HG03066 (cell line): ENCODE measurements around the gene DNAJC28.
"Not testable (repeated sequence)": the region's sequence is repeated elsewhere in the genome, so short reads cannot be mapped to it uniquely, and the experiment has no call there.

Source experiments
- ATAC-seq: cut with Tn5 transposase; IDR thresholded peaks from one replicate; pipeline ENCODE4 v1.9.1; 2021; ENCODE audit warnings: low read depth; ENCODE audit not compliant: unreplicated experiment

DNAJC28 gene

DNA sequence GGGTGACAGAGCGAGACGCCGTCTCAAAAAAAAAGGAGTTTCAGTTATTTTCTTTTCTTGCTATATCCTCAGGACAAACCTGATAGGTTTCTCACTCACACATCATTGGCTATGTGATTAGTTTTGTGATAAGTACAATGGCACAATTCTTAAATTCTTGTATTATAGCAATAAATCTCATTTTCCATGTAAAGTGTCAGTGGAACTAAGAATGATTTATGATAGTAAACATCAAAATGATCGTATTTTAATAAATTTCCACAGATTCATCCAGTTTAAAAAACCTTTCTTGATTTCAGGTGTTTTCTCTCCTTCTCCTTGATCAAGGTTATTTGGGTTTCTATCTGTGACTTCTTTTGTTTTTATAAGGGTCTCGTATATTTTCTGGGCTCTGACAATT lies 3.5 kb downstream of the DNAJC28 start:
- ATAC-seq = no peak

DNA sequence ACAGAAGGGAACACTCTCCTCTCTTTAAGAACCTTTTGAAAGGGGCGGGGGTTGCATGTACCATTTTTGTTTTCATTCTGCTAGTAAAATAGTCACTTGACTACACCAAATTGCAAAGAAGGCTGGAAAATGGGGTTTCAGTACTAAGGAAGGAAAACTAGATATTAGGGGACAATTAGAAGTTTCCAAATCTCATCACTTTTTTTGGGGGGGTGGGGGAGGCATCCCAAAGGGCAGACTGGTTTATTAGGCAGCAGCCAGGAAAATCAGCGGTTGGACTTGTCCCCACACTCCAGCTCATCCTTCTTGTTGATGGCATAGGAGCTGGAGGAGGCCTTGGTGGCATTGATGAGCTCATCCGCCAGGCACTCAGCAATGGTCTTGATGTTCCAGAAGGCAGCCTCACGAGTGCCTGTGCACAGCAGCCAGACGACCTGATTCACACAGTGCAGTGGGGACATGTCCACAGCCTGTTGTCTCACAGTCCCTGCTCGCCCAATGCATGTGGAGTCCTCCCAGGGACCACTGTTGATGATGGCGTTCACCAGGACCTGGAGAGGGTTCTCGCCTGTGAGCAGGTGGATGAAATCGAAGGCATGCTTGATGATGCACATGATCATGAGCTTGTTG lies 10.1 kb downstream of the DNAJC28 start:
- no peak for ATAC-seq

DNA sequence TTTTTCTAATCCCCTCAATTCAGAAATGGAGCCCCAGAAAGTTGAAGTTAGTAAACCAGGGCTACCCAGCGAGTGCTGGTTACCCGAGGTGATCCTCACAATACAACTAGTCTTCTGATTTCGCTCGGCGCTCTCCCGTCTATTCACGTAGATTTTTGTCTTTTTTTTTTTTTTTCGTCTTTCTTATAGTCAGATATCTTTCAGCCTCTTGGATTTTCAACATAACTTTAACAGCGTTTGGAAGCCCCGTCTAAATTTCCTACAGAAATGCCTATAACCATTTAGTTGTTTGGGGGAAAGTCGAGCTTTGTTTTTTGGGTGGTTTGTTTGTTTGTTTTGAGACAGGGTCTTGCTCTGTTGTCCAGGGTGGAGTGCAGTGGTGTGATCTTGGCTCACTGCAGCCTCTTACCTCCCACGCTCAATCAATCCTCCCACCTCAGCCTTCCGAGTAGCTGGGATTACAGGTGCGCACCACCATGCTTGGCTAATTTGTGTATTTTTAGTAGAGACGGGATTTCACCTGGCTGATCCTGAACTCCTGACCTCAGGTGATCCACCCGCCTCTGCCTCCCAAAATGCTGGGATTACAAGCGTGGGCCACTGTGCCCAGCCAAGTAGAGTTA lies 10.9 kb downstream of the DNAJC28 start:
- no peak for ATAC-seq

DNA sequence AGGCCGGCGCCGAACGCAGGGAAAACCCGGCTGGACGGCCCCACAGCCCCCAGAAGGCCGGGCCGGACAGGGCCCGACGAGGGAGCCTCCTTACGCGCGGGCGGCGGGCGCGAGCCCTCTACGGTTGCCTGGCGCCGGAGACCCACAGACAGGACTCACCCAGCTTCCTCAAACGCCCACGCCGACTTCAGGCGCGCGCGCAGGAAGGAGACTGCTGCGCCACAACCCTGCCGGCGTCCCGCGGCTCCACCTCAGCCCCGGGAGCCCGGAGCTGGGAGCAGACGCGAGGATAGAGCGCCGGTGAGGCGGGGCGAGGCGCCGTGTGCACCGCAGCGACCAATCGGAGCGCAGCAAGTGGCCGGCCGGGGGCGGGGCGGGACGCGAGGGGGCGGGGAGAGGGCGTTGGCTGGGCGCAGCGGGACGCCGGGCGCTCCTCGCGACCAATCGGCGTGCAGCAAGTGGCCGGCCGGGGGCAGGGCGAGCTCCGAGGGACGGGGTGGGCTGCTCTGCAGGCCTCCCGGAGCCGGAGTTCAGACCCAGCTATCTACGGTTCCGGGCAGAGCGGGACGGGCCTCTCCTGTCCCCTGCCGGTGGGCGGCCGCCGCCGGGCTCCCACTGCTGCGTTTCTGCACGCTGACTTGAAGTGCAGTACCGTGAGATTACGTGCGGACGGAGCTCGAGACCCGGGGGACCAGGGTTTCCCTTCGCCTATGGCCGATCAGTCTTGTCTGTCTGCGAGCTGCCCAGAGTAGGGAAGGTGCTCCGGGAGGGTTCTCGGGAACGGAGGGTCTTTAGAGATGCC lies 11.6 kb downstream of the DNAJC28 start, which contains the start of gene TMEM50B:
Gene TMEM50B (minus strand): TSS at position 296 of the 802 bp plus-strand sequence. CDS start 11,089 bp downstream, outside the sequence.
- peak; percentile 85 for ATAC-seq

DNA sequence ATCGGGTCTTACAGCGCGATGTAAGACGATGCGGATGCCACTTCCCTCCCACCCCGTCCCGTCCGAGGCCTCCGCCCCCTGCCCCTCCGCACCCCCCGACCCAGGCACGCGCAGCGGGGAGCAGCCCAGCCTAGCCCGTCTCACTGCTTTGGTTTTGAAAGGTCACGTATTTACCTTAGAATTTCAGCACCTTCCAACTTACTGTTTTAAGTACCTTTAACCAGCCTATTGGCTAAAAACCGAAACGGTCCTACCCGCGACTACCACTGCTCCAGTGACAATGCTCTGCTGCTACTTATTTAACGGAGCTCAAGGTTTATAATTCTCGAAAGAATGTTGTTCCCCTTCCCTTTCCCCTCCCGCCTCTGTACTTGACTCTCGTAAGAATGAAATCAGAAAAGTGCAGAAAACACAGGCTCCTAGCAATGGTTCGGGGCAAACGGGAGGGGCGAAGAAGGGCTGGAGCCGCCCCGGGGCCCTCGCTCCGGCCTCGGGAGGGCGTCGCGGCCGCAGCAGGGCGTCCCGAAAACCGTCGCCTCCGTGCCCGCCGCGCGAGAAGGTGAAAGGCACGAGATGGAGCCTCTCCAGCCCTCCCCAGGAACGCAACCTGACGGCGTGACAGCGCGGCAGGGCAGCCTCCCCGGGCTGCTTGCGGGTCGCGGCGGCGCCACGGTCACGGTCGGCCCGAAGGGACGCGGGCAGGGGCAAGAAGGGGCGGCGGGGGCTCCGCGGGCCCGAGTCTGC lies 12.4 kb downstream of the DNAJC28 start:
- ATAC-seq = peak; percentile 32

DNA sequence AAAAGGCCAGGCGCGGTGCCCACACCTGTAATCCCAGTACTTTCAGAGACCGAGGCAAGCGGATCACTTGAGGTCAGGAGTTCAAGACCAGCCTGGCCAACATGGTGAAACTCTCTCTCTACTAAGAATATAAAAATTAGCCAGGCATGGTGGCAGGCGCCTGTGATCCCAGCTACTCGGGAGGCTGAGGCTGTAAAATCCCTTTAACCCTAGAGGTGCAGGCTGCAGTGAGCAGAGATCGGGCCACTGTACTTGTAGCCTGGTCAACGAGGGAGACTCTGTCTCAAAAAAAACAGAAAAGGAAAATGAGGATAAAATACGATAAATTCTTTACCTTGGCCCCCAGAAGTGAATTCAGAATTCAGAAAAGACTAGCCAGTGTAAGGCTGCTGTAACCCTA lies 13.3 kb downstream of the DNAJC28 start:
- ATAC-seq = no peak

DNA sequence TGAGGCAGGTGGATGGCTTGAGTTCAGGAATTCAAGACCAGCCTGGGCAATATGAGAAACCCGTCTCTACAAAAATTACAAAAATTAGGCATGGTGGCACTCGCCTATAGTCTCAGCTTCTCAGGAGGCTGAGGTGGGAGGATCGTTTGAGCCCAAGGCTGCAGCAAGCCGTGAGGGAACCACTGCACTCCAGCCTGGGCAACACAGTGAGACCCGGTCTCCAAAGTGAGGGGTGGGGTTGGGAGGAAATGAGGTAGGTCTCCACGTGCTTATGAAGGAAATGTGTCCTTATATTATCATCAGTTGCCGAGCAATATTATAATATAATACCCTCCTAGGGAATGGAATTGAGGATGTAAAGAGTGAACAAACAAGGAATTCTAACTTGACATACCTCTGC lies 14.4 kb downstream of the DNAJC28 start:
- ATAC-seq = no peak

DNA sequence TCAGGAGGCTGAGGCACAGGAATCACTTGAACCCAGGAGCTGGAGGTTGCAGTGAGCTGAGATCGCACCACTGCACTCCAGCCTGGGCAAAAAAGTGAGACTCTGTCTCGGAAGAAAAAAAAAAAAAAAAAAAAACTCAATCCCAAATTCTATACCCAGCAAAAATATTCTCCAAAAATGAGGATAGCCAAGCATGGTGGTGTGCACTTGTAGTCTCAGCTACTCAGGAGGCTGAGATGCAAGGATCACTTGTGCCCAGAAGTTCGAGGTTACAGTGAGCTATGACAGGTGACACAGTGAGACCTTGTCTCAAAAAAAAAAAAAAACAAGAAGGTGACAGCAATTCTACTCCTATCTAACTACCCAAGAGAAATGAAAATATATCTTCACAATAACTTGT lies 18.2 kb downstream of the DNAJC28 start:
- ATAC-seq = no peak

DNA sequence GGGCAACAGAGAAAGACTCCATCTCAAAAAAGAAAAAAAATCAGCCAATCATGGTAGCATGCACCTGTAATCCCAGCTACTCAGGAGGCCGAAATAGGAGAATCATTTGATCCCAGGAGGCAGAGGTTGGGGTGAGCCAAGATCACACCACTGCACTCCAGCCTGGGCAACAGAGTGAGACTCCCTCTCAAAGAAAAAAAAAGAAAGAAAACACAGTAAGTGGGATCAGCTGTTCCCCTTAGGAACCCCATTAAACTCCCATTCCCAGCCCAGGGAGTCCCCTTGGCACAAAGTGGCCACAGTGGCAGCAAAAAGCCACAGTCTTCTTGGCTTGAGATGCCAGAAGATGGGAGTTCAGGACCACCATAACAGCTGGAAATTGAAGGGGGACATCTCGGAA lies 20.8 kb downstream of the DNAJC28 start:
- no peak for ATAC-seq

DNA sequence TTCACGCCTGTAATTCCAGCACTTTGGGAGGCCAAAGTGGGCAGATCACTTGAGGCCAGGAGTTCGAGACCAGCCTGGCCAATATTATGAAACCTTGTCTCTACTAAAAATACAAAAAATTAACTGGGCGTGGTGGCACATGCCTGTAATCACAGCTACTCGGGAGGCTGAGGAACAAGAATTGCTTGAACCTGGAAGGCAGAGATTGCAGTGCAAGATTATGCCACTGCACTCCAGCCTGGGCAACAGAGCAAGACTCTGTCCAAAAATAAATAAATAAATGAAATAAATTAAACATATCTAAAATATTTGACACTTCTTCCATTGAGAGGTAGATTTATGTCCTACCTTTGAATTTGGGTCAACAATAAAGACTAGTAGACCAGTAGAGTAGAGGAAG lies 22.3 kb downstream of the DNAJC28 start:
- not testable (repeated sequence) for ATAC-seq

DNA sequence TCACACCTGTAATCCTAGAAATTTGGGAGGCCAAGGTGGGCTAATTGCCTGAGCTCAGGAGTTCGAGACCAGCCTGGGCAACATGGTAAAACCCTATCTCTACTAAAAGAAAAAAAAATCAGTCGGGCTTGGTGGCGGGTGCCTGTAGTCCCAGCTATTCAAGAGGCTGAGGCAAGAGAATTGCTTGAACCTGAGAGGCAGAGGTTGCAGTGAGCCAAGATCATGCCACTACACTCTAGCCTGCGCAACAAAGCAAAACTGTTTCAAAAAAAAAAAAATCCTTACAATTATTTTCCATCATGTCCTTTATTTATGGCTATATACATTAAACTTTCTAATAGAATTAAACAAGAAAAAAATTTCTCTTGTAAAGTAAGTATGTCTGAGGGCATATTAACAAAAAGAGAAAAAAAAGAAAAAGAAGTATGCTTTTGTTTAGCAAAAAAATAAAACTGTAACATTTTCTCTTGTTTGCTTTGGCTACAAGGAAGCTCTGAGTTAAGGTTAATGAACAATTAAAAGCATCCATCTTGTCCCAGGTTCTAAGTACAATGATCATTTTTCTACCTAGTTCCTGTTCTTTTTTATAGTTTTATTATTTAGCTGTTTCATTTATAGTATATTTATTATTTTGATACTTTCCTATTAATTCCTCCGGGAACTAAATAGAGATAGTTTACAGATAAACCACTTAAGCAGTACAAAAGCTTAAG lies 29.8 kb downstream of the DNAJC28 start:
- ATAC-seq = no peak

DNA sequence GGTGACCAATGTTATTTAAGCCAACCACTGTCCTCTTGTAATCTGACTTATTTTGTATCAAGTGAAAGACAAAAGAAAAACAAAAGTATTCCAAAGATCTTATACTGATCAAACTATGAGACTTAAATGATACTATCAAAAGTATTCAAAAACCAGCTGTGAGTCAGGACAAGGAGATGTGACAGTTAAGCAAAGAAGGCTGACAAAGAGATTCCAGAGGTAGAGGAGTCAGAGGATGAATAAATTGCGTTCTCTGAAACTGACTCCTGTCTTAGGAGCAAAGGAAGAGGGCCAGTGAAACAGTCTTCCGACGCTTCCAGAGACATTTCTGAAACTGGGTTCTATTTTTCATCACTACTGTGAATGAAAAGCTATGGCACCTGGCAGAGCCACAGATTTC lies 32.7 kb downstream of the DNAJC28 start:
- ATAC-seq = no peak

DNA sequence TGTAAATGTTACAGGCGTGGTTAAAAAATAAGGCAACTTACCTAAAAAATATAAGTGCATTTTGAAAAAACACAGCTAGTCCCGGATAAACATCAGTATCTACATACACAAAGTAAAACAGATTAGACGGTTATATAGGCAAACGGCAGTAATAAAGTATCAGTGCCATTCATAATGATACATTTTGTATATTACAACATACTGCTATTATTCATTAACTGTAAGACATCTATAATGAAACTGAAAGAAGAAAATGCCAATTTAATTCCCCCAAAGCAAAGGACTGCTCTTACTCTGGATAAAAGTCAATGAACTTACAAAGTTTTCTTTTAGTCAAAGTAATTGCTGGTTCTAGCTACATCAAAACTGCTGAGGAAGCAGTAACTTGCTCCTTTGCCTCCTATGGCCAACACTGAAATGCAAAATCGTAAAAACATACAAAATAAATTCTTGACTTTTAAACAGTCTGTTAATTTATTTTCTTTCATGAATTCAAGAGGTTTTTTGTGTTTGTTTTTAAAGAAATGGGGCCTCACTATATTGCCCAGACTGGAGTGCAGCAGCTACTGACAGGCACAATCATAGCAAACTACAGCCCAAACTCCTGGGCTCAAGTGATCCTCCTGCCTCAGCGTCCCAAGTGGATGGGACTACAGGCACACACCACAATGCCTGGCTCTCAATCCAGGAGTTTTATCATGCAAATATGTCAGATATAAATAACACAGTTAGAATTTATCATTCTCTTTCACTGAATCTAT lies 35.6 kb downstream of the DNAJC28 start:
- no peak for ATAC-seq

DNA sequence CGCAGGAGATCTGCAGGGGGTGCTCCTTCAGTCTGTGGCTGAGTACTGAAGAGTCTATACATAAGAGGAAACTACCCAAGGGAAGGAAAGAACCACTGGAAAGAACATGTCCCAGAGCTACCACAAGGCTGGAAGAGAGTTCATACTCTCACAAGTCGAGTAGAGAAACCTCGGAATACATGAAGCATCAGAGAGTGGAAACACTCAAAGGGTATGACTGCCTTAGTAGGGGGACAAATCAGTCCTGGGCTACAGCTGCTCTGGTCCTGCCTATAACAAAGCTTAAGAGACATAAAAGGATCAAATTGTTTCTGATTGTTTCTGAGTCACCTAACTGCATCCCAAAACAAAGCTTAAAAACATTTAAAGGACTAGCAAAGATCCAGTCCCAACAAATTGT lies 39.2 kb downstream of the DNAJC28 start:
- no peak for ATAC-seq

DNA sequence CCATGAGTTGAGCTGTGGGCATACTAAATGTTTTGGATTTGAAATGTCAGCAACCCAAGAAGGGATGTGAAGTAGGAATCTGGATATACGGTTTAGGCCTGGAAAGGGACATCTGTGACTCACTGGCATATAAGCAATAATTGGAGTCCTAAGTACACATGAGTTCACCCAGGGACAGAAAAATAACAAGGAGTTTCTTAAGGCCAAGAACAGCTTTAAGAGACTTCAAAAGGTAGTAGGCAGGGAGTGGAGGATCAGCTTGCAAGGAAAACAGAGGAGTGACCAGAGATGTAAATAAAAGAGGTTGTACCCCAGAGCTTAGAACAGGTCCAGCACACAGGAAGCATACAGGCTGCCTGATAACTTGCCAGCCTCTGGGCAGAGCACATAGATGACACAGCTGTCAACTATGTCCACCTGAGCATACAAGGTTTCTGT lies 39.9 kb downstream of the DNAJC28 start:
- ATAC-seq = no peak

DNA sequence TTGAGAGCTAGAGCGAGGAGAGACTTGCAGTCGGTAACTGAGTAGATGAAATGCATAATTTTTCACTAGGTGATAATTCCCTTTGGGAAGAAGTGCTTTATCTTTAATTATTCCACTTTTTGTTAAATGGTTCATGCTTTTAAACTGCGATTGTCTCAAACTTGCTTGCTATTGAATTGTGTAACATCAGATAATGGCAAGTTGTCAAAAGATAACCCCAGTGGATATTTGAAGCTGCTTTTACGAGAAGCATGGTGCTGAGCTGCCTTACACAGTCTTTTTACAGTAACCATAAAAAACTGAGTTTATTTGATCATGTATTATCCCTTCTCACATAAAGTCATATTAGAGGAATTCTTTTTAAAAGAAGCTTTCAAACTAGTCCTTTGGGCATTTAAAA lies 41.9 kb downstream of the DNAJC28 start:
- ATAC-seq = no peak

DNA sequence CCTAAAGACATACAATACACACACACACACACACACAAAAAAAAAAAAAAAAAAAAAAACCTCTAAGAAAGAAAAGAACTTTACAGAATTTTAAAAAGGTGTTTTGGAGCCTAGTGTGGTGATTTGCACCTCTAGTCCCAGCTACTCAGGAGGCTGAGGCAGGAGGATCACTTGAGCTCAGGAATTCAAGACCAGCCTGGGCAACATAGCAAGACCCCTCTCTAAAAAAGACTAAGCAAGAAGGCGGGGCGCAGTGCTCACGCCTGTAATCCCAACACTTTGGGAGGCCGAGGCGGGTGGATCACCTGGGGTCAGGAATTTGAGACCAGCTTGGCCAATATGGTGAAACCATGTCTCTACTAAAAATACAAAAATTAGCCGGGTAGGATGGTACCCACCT lies 44.9 kb downstream of the DNAJC28 start:
- ATAC-seq = not testable (repeated sequence)

DNA sequence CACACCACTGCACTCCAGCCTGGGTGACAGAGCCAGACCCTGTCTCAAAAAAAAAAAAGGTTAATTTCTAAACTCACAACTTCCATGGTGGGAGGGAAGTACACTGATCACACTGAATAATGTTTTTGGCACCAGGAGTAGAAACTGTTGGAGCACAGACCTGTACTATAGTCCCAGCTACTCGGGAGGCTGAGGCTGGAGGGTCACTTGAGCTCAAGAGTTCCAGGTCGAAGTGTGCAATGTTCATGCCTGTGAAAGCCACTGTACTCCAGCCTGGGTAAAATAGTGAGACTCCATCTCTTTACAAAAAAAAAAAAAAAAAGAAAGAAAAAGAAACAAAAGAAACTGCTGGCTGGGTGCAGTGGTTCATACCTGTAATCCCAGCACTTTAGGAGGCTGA lies 47.0 kb downstream of the DNAJC28 start:
- no peak for ATAC-seq

DNA sequence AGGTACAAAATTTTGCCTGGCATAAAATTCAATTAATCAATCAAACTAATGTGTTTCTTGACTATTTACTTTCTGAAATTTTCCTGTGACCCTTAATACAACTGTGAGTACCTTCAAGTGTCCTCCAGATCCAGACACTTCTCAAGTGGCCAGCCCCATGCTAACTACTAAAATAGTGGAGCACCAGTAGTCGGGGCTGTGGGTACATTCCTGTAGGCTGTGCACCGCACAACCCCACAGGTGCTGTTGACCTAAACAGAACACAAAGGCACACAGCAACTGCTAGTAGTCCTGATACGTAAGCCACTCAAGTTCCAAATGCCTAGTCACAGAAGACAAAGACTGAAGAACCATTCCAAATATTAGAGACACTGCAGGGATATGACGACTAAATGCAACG lies 48.3 kb downstream of the DNAJC28 start:
- ATAC-seq = no peak
